GM10266 (cell line): ENCODE measurements around the gene FADS1.

Experiments
- DNase-seq: peaks from one replicate; pipeline ENCODE4 v3.0.0; 2012; ENCODE audit errors: extremely low spot score
- TF ChIP-seq, protein P1 (sequence below): IDR thresholded peaks from 2 replicates; pipeline ENCODE4 v1.5.1; 2012; ENCODE audit warnings: mild to moderate bottlenecking, low read depth; ENCODE audit not compliant: control insufficient read depth, insufficient read depth; ENCODE audit errors: missing control alignments

The FADS1 gene

DNA sequence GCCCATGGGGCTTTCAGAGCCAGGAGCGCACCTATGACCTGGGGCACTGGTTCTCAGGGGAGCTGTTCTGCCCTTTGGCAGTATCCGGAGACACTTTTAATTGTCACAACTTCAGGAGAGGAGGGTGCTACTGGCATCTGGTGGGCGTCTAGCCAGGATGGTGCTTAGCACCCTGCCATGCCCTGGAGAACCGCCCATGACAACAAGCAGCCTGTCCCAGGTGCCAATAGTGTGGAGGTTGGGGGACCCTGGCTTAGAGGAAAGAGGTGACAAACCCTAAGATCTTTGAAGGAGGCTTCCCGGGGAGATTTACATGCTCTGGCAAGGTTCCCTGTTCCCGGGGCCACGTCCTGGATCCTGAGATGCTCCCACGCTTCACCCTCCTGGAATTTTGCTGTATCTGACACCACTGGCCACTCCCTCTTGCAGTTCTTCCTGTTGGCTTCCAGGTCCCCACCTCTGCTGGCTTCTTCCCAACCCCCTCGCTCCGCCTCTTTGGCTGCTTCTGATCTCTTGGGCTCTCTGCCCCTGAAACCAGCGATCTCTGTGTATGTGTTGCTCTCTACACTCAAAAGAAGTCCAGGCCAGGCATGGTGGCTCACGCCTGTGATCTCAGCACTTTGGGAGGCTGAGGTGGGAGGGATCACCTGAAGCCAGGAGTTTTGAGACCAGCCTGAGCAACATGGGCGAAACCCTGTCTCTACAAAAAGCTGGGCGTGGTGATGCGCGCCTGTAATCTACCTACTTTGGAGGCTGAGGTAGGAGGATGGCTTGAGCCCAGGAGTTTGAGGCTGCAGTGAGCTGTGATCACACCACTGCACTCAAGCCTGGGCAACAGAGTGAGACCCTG is 43.5 kb upstream of the FADS1 start:
- no peak for DNase-seq
- TF ChIP-seq, protein P1, sequence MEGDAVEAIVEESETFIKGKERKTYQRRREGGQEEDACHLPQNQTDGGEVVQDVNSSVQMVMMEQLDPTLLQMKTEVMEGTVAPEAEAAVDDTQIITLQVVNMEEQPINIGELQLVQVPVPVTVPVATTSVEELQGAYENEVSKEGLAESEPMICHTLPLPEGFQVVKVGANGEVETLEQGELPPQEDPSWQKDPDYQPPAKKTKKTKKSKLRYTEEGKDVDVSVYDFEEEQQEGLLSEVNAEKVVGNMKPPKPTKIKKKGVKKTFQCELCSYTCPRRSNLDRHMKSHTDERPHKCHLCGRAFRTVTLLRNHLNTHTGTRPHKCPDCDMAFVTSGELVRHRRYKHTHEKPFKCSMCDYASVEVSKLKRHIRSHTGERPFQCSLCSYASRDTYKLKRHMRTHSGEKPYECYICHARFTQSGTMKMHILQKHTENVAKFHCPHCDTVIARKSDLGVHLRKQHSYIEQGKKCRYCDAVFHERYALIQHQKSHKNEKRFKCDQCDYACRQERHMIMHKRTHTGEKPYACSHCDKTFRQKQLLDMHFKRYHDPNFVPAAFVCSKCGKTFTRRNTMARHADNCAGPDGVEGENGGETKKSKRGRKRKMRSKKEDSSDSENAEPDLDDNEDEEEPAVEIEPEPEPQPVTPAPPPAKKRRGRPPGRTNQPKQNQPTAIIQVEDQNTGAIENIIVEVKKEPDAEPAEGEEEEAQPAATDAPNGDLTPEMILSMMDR = no peak

DNA sequence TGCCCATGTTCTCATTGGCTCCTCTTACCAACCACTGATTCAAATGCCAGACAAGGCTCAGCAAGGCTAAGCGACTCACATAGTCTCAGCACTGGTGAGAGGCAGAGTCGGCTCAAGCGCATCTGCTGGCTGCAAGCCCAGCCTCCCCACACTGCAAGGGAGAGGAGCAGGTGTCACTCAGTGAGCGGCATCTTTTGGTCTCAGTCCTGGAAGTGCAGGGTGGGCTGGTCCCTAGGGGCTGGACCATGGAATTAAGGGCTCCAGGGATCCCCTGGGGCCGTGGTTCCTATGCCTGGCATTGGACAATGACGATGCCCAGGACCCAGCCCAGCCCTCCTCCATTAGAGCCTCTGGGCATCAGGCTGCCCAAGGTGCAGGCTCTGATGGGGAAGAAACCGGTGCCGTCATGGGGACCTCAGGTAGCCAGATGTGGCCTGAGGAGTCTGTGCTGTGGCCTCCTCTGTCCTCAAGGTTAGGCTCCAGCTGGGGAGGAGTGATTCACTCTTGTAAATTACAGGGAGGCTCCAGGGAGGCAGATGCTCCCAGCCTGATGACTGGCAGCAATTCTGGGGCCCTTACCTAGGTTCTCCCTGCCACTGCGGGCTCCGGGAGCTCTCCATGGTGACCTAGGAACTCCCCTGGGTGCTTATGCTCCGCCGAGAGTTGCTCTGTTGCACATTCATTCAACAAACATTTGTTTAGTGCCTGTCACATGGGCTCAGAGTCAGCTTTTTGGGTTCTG is 39.3 kb upstream of the FADS1 start:
- DNase-seq = no peak
- TF ChIP-seq, protein P1 = no peak

DNA sequence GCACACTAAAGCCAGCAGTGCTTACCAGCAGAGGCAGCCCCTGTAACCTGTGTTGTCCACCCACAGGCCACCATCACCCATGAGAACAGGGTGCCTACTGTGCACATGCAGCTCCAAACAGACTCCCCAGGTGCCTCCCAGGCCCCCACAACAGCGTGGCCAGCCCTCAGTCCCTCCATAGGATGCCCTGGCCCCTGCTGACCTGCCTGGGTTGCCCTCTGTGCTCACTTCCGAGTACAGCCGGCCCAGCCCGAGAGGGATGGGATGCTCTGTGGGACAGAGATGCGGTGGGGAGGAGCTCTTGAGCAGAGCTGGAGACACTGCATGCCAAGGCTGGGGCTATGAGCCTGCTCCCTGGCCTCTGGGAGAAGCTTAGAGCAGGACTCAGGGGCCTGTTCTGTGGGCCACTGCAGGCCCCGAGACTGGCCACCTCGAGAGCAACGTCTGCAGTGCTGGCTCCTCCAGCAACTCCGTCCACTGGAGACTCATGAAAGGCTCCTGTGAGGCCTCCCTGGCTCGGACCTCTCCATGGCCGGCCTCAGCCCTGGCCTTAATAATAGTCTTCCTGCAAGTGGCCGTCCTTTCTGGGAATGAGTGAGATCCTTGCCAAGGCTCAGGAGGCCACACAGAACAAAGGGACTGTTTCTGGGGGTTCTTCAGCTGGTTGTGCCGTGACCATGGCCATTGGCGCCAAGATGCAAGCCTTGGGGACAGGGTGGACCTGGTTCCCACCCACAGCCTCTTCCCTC is 38.3 kb upstream of the FADS1 start:
- TF ChIP-seq, protein P1 = no peak
- no peak for DNase-seq

DNA sequence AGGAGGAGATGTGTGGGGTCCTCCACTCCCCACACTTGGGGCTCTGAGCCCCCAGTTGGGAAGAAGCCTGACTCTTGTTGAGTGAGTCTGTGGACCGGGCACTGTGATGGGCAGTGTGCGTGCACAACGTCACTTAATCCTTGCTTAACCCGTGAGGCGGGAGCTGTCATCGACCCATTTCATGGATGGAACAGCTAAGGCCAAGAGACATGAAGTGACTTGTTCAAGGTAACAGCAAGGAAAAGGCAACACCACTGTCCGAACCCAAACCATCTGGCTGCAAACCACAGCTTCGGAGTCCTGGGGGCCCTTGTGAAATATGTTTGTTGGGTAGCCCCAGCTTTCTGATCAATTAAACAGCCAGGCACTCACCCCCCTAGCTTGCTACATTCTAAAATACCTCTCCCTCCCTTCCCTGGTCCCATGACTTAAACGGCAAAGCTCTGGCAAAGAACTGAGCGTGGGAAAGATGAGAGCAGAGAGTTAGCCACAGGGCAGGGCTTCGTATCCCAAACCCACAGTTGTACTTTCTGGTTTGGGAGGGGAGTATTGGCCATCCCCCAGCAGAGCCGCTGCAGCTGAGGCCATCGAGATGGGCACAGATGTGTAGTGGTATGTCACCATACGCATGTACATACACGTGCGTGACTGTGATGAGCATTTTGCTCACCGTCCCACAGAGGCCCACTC is 37.5 kb upstream of the FADS1 start:
- no peak for DNase-seq
- TF ChIP-seq, protein P1 = no peak

DNA sequence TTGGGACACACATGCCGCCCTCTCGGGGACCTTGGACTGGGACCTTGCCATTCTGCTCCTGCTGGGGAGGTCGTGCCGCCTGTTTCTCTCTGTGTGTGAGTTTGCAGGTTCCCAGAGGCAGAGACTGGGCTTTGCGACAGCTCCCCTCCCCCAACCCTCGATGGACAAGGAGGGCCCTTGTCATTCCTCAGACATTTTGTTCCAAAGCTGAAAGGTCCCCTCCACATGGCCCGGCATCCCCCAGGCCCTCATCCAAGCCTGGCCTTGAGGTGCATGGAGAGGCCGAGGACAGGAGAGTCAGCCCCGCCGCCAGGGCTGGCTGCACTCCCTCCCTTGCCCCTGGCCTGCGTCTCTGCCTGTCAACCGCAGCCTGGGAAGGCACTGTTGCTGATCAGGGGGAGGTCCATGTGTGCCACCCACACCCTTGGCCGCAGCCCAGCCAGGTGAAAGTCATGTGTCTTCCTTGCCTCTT is 36.9 kb upstream of the FADS1 start:
- no peak for DNase-seq
- TF ChIP-seq, protein P1 = no peak

DNA sequence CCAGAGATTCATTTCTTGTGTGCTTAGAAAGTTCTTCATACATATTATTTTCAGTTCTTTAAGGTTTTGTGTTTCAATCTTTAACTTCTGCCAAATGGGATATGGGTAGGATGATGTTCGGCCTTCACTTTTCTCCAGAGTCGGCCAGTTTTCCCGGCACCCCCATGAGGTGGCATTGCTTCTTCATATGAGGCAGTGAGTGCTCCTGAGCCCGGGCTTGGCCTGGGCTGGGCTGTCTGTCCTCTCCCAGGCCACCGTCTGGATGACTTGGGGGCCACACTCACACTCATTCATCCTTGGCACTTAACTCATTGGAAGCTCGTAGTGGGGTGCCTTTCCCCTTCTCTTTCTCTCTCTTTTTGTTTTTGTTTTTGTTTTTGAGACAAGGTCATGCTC is 35.1 kb upstream of the FADS1 start:
- DNase-seq = no peak
- TF ChIP-seq, protein P1 = no peak
